AG20443 (cell line): ENCODE data around the gene DCLK2.

Experiments used
- DNase-seq: peaks from one replicate; pipeline ENCODE4 v3.0.0; 2012; ENCODE audit warnings: low spot score, mixed read lengths

Gene DCLK2

DNA sequence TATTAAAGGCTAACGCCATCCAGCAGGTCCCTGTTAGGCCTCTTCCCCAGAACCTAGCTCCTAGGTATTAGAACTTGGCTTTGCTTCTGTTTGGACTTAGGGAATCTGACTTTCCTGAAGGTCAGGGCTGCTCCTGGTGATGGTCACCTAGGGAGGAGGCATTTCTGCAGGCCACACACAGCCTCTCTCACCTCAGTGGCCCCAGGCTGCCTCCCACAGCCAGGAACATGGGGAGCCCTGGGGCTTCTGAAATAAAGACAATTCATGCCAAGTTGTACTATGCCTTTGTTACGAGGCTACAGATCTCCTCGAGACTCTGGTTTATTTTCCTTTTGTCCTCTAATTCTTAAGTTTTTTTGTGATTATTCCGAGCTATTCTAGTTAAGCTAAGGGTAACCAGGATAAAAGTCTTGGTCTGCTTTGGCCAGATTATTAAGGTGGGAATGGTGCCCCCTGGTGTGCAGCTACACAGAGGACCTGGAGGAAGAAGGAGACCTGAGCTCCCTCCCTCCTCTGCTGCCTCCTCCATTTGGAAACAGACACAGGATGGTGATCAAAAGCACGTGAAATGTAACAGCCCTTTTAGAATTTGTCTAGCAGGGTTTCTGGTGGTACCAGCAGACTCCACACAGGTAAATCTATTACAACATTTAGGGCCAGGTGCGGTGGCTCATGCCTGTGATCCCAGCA is 131.0 kb downstream of the DCLK2 start:
- peak; percentile 61 for DNase-seq

DNA sequence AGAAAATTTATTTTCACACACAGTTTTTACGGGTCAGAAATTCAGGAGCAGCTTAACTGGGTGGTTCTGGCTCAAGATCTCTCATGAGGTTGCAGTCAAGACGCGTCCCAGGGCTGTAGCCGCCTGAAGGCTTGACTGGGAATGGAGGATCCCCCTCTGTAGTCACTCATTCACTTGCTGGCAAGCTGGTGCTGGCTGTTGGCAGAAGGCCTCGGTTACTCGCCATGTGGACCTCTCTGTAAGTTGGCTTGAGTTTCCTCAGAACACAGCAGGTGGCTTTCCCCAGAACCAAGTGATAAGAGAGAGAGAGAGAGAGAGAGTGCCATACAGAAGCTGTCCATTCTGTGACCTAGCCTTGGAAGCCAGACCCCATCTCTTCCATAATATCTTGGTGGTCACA is 132.8 kb downstream of the DCLK2 start:
- no peak for DNase-seq

DNA sequence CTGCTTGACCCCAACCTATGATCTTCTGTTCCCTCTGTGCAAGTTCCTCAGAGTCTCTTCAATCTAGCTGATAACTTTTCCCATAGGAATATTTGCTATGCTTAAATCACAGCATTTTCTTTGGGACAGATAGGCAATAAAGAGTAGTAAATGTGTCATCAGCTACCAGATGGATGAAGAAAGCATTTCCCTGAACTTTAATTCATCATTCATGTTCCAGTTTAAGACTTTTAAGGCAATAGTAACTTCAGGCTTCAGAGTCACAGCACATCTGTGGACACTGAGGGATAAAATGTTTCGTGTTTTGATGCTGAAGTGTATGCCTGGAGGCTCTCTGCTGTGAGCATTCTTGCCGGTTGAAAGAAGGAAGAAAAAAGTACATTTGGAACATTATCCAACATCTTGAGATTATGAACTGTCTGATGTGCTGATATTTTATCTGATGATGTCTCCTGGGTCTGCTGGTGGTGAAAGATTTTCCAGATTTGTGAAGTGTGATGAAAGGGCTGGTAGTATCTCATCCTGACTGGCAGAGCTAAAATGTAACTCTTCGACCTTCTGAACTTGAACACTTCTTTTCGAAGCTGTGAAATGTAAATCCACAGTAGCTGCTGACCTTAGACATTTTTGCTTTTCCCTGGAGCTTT is 133.7 kb downstream of the DCLK2 start:
- peak; percentile 34 for DNase-seq

DNA sequence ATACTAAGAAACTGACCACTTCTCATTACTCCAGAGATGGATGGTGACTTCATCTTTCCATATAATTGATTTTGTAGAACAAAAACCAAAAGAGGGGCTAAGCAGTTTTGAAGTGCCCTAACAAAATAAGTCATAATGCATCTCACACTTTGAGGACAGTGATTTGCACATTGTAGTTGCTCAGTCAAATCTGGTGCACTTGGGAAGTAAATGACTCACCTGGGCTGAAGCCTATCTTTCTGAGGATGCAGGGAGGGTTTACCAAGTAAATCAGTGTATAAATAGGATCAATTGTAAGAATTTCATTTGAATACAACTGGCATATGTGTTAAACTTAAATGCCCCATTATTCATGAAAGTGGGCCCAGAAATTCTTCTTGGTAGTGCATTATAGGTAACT is 134.2 kb downstream of the DCLK2 start:
- DNase-seq, result no peak

DNA sequence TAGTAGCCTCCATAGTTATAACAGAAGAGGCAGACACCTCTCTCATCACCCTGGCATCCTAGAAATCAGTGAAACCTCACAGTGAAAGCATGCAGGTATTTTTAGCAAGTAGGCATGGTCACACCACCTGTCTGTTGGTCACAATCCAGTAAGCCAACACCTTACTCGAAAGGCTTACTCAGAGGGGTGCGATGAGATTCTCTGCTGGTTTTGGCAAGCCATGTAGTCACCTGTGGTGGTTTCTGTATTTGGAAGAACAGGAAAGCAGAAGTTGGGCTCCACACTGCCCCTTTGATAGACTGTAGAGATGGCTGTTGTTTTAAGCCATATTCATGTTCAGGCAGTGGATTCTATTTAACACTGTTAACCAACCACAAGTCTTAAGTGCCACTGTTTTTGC is 134.7 kb downstream of the DCLK2 start:
- no peak for DNase-seq

DNA sequence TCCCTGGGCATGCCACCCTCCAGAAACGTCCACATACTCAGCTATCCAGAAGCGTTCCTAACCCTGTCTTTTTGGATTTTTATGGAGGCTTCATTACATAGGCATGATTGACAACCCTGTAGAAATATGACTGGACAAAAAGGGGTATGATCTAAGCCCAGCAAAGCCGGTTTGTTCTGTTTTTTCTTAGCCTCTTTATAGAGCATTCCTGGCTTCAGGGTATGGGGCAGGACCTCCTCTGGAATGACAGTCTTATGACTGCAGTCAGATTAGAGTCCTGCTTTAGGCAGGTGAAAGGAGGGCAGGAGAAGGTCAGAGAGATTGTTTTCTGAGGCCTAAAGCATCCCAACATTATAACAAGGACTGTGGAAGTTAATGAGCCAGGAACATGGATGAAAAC is 137.4 kb downstream of the DCLK2 start:
- no peak for DNase-seq

DNA sequence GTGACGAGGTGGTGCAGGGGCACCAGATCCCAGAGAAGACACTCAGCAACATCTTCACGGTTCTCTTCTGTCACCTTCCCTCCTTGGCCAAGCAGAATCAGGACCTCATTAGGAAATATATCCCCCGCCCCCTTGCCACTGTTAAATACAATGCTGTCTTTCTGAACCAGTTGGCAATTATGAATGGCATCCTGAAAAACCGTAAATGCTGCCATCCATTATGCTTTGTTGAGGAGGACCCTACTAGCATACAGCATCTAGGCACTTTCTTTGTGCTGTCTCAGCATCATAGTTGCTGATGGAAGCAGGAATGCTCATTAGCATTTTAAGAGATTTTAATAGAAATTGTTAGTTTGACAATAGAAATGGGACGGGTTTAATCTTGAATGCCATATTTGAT is 138.5 kb downstream of the DCLK2 start:
- DNase-seq, result no peak

DNA sequence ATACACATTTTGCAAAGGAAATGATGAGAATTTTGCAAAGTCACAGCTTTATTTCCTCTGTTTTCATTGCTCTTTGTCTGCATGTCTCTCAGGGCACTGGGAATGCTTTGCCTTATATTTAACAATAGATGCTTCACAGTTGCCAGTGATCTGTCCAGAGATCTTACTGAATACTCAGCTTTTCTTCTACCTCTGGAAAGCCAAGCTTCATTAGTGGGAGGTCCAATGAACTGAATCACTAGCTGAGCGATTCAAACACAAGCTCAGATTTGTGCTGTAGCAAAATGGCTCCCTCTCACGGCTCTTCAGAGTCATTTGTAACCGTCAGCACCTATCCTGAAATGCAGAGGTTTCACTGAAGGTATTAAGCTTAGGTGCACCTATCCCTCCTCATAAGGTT is 138.9 kb downstream of the DCLK2 start:
- peak; percentile 68 for DNase-seq

DNA sequence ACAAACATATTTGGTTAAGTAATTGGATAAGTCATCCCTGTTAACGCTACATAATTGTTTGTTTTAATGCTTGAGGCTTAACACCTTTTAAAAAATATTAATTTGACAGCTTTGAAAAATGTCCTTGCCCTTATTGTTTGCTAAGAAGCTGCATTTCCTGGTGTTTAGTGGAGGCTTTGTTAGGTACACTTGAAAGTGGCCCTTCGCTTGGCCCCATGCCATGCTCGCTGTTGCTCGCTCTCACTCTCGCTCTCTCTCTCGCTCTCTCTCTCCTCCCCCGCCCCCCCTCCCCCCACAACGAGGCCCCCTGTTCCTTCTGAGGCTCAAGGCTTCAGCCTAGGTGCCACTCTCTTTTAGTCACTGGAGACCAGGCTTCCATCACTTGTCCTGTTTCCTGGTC is 139.6 kb downstream of the DCLK2 start:
- DNase-seq, result no peak

DNA sequence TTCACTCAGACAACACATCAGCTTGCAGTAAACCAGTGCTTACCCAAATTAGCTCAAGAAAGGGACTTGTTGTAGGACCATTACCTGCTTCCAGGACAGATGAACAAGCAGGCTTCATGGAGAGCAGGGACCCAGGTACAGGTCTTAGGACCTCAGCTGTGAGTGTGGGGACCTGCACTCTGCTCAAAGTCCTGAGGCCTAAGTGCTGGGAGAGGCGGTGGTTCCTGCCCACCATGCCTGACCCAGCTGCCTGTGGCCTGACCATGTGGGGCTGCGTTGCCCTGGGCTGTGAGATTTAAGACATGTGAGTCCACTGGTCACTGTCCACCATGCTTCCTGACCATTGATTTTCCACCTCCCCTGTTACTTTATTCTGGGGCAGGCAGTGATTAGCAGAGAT is 140.2 kb downstream of the DCLK2 start:
- no peak for DNase-seq

DNA sequence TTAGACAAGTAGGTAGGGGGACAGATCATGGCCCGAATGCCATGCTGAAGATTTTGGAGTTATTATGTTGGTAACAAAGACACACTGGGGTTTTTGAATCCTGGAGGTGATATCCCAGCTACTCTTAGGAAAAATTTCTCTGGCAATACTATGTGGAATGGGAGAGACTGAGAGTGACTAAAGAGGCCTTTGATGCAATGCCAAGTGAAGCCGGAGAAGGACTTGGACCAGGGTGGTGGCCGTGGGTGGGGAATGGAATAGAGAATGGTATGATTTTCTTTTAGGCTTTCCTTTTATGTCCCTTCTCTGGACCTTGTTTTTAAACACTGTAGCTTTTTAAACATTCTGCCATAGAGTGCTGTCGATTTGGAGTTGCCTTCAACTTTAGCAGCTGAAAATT is 141.6 kb downstream of the DCLK2 start:
- DNase-seq, result peak; percentile 41

DNA sequence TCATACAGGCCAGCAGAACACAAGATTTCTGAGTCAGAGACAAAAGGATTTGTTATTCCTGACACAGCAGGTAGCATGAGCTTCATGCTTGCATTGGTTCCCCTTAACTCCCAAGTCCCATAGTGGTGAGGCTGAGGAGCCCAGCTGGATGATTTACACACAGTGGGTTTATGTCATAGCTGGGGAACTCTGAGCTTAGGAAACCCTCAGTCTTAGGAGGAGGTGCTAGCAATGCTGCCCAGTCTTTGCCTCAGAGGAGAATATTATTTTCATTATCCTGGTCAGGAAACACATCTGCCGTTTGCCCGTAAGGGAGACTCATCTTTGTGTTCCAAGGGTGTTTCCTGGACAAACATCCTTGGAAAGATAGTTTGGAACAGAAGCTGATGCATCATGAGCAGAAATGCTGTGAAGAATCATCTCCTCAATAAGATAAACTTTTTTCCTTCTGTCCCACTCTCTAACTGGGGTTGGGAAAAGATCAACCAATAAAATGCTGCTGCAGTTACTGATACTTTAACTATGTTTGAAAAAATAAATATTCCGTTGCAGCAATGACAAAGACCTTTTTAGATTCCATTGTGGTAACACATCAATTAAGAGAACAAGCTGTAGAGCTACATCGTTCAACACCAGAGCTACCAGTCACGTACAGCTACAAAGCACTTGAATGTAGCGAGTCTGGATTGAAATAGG is 146.8 kb downstream of the DCLK2 start:
- DNase-seq, result peak; percentile 74

DNA sequence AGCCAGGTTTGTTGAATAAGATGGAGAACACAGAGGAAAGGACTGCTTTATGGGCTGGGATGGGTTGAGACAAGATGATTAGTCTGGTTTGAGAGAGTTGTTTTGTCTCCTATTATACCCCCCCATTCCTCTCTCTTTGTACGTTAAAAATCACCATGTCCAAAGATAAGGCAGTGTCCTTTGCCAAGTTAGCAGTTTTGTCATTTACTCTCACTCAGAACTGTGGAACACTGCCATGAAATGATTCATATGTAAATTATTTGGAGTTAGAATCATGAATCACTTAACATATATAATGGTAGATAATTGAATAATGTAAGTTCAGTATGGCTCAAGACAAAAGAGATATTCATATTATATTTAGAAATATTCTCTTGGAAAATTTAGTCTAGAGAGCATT is 151.3 kb downstream of the DCLK2 start:
- DNase-seq, result no peak

DNA sequence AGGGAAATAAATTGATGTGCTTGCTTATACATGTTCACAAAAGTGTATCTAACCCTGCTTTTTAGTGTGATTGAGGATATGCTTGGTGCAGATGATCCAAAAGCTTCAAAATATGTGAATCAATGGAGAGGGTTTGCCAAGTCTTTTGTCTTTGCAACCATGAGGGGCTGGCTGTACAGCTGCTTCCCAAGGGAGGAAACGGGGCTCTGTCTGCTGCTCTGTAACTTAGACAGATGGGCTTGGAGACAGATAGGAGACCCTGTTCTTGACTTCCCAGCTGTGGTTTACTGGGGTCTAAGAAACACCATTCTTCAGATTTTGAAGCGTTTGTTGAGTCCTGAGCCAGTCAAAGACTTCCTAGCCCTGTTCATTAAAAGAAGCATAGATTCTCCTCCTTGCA is 152.3 kb downstream of the DCLK2 start:
- no peak for DNase-seq

DNA sequence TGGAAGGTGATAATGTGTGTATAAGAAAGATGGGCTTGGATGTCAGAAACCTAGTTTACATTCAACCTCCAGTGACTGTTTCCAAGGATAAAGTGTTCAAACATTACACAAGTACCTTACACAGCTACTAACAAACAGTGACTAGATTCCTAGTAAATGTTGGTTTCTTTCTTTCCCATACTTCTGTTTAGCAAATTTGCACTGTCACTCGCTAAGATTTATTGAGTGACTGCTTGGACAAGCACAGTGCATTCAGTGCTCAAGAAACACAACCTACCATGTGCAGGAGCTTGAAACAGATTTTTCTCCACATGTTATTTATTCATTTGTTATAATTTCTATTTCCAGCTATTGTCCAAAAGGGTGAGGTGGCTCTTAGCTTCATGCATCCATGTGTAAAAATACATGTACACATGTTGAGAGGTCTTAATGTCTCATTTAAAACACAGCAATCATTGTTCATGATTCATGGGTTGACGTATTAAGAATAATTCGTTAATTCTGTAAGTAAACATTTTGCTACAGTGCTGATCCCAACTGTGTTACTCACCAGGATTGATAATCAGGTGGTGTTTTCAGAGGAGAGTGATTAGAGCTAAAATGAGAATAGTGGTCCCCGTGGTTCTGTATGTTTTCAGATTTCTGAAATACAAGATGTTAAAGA is 153.0 kb downstream of the DCLK2 start:
- DNase-seq, result no peak

DNA sequence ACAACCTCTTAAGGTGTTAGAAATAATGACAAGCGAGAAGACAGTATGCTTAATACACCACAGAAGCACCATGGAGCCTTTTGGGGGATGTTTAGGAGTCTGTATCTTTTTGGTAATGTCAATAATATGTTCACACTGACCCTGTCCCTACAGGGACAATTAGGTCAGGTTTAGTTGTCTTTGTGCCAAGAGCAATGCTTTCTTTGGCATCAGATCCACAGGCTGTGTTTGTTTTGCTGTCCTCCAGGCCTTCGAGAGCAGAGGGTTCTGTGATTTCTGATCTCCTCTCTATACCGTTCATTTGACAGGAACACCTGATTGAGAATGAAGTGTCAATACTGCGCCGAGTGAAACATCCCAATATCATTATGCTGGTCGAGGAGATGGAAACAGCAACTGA is 153.8 kb downstream of the DCLK2 start:
- DNase-seq, result no peak

DNA sequence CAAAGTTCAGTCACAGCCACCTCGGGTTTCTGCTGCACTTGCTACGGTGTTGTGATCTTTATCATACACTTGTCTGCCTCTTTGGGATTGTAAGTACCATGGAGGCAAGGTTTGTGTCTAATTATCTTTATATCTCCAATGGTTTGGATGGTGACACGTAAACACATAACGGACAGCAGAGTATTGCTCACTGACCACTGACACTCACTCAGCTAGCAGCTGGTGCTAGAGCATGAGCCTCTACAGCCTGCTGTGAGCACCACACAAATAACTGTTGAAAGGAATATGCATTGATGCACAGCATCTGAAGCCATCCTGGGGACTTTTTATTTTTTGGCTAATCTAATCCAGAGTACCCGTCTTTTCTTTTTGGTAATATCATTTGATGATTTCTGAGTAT is 156.0 kb downstream of the DCLK2 start:
- DNase-seq, result no peak

DNA sequence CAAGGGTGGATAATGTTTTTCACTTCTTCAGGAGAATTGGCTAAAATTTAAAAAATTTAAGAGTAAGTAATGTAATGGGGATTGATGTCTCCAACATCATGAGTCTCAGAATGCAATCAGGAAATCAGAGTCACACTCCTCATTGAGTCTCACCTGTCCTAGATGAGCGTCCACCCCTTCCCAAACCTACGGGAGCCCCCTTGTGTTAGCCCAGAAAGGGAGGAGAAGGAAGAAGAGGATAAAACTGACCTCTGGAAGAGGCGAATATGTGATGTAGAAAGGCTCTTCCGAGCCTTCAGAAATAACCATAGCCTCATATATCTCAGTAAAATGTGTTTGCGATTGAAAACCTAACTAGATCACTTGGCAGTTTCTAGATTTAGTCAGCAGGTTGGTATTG is 157.1 kb downstream of the DCLK2 start:
- DNase-seq, result no peak

DNA sequence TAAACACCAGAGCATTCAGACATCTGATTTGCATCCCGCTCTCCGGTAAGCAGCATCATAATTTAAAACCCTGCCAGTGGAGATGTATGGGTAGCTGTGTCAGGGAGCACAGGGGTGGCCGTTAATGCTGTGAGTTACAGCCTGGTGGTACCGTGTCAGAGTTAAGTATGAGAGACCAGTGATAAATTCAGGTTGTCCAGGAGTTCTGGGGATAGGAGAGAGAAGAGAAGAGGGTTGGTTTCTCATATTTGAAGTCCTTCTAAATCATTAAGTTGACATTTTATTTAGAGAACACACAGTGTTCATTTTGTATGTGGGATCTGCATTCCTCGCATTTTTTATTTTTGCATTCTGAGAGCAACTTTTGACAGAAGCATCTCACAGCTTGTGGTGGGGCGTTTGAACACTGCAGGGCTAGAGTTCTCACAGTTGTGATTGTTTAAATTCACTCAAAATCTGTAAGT is 157.6 kb downstream of the DCLK2 start:
- DNase-seq, result no peak

DNA sequence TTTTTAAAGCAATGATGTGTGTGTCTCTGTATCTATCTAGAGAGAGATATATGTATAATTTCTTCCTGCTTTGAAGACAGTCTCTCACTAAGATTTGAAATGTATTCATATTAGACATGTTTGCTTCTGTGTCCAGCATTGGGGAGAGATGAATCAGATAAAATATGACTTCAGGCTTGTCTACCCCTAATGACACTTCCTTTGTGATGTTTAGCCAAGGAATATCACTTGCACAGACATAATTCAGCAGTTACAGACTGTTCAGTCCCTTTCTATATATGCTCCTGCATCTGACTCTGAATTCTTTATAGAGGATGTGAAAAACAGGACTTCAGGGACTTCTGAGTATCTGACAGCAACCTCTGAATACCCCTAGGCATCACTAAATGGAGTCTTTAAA is 158.4 kb downstream of the DCLK2 start:
- no peak for DNase-seq

DNA sequence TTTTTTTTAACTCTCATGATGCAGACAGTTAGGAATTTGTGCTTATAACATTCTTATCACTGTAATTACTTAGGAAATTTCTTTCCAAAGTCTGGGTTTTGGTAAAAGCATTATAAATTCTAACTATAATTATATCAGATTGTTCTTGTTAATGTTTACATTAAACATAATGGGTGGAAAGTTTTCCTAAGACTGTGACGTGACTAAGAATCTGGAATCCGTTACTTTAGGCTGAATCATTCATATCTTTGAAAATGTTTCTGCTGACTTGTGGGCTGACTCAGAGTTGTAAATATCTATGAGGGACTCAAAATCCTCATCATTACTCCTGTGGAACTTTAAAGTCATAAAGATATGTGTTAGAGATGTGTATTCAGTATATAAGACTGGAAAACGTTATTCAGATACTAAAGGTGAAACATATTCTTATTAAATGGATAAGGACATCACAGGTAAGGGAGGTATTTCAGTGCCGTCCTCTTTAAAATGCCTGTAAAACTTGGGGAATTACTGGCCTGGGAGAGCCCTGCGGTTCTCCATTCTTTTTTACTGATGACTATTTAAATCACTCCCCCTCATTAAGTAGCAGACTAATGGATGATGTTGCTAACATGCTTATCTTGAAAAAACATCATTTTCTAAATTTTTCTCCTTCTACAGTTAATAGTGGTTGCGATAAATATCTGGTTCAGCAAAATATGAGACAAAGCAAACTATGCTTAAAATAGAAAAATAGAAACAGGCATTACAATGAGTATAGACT is 159.0 kb downstream of the DCLK2 start:
- peak; percentile 58 for DNase-seq

DNA sequence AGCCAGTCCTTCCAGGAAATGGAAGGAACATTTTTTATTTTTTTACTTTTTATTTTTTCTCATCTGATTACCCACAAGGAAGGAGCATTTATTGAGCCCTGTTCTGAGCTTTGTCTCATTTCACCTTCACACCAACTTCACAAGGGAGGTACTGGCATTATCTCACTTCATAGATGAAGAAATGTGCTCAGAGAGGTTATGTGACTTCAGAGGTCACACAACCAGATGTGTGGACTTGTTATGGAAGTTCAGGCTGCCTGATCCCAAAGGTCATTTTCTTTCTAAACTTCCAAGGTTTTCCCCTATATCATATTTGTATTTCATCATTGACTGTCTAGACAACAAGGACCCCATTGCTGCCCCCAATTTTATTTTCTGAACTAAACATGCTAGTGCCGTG is 160.3 kb downstream of the DCLK2 start:
- no peak for DNase-seq
